Measurements from ENCODE around the gene EGR4.

- TF ChIP-seq CTCF (IDR thresholded peaks at IDR 0.05) (no peak), ZFX (IDR thresholded peaks at IDR 0.05; ENCODE audit: borderline replicate concordance) (no peak)
Measured at GRCh38 chr2:73269686-73270465, 23.5 kb downstream of the EGR4 start.

All from 22Rv1 (cell line).